Fibroblast of lung (primary cell): ENCODE results near the gene TRIM46. TPM values are rescaled to one million over a fixed set of nuclear protein-coding genes. Genes with fewer than 3 reads are reported as not detected.

Experiments
- DNase-seq, 2 donors: peaks; one replicate each; pipeline versions ENCODE4 v3.0.0 to v3.0.0-alpha.2; 2010; ENCODE audit warnings: low read depth in 2 of 2
- H2AFZ ChIP-seq: 2 replicates; pipeline ENCODE4 v1.5.1; 2012; ENCODE audit warnings: low read length, control low read depth, inconsistent platforms
- H3K27ac ChIP-seq: 2 replicates; pipeline ENCODE4 v1.5.1; 2011; ENCODE audit warnings: low read length, control low read depth; ENCODE audit not compliant: insufficient read depth
- H3K27me3 ChIP-seq: 2 replicates; pipeline ENCODE4 v1.5.1; 2011; ENCODE audit warnings: mild to moderate bottlenecking, low read length; ENCODE audit not compliant: control insufficient read depth, insufficient read depth
- H3K36me3 ChIP-seq: 2 replicates; pipeline ENCODE4 v1.5.1; 2011; ENCODE audit warnings: low read length; ENCODE audit not compliant: control insufficient read depth, insufficient read depth
- H3K4me1 ChIP-seq: 2 replicates; pipeline ENCODE4 v1.5.1; 2011; ENCODE audit warnings: low read length; ENCODE audit not compliant: control insufficient read depth, insufficient read depth; ENCODE audit errors: extremely low read depth
- H3K4me2 ChIP-seq: 2 replicates; pipeline ENCODE4 v1.5.1; 2011; ENCODE audit warnings: low read length, control low read depth; ENCODE audit not compliant: insufficient read depth; ENCODE audit errors: extremely low read depth
- H3K4me3 ChIP-seq, 4 experiments: fragments of 200-600 bp in 1 of 4; sonication (generic) in 1 of 4; replicated peaks in 1 of 4; 2 replicates each; pipeline ENCODE4 v1.5.1; 2011 to 2016; ENCODE audit warnings: low read length in 4 of 4, low read depth in 3 of 4, mild to moderate bottlenecking in 3 of 4, control low read depth in 2 of 4, inconsistent platforms in 1 of 4, mixed read lengths in 1 of 4; ENCODE audit not compliant: insufficient read depth in 1 of 4; ENCODE audit errors: control extremely low read depth in 1 of 4
- H3K79me2 ChIP-seq: 2 replicates; pipeline ENCODE4 v1.5.1; 2012; ENCODE audit warnings: mild to moderate bottlenecking, low read length, inconsistent platforms; ENCODE audit not compliant: control insufficient read depth, insufficient read depth
- H3K9ac ChIP-seq: 2 replicates; pipeline ENCODE4 v1.5.1; 2011; ENCODE audit warnings: mild to moderate bottlenecking, low read length, control low read depth; ENCODE audit not compliant: insufficient read depth
- H3K9me3 ChIP-seq: 2 replicates; pipeline ENCODE4 v1.5.1; 2012; ENCODE audit warnings: low read depth, low read length; ENCODE audit not compliant: control insufficient read depth, insufficient read depth
- H4K20me1 ChIP-seq: 2 replicates; pipeline ENCODE4 v1.5.1; 2011; ENCODE audit warnings: low read length; ENCODE audit not compliant: control insufficient read depth, insufficient read depth; ENCODE audit errors: extremely low read depth
- CTCF ChIP-seq, 2 donors: IDR thresholded peaks in 1 of 2; conservative IDR thresholded peaks in 1 of 2; 1 replicate in 1 of 2; 2 replicates in 1 of 2; pipeline ENCODE4 v1.5.1; 2011 to 2012; ENCODE audit warnings: low read length in 2 of 2, control low read depth in 1 of 2, inconsistent platforms in 1 of 2, low read depth in 1 of 2, mild to moderate bottlenecking in 1 of 2
- EZH2 ChIP-seq: IDR thresholded peaks from 2 replicates; pipeline ENCODE4 v1.5.1; 2012; ENCODE audit warnings: low read length, control low read depth, mild to moderate bottlenecking; ENCODE audit errors: missing control alignments
- polyA plus RNA-seq, 2 donors: library from polyadenylated mRNA; depleted of rRNA in 1 of 2; stranded (reverse) in 1 of 2; unstranded in 1 of 2; fragments of >200 nt; gene quantifications; 2 replicates each; pipeline ENCODE4 v1.2.1, GENCODE V29; 2011 to 2012; ENCODE audit warnings: missing spikeins in 1 of 2
- total RNA-seq: library from RNA; depleted of rRNA; stranded (reverse); fragments of >200 nt; gene quantifications from 2 replicates; pipeline ENCODE4 v1.2.1, GENCODE V29; 2014

The TRIM46 gene
- total and polyA plus RNA-seq, 2 donors (not counting 1 experiment from before 2014, with no cell fraction given) = 1.9 to 4.0 TPM

- H3K79me2 ChIP-seq = peaks cover 8% of the 10 kb centered on the region
- H3K27ac ChIP-seq = no peak overlapping the region
- H3K4me1 ChIP-seq = peaks cover 19% of the 10 kb centered on the region
- H3K9ac ChIP-seq = no peak overlapping the region
- no peaks in the 10 kb centered on the region for H4K20me1 ChIP-seq
- H3K36me3 ChIP-seq = peaks cover 26% of the 10 kb centered on the region
- DNase-seq = no peak
- no peak overlapping the region for H2AFZ ChIP-seq
- H3K4me2 ChIP-seq = no peak overlapping the region
- H3K4me3 ChIP-seq = no peak overlapping the region
- H3K9me3 ChIP-seq = no peaks in the 10 kb centered on the region
- TF ChIP-seq CTCF (conservative IDR thresholded peaks at IDR 0.05 in 1 of 2, IDR thresholded peaks at IDR 0.05 in 1 of 2; ENCODE audit: low read depth in 1 of 2, low read length in 2 of 2) = no peak
- no peak for TF ChIP-seq EZH2
- no peaks in the 10 kb centered on the region for H3K27me3 ChIP-seq
These were observed 23.4 kb downstream of the TRIM46 start for GRCh38 chr1:155196893-155197638.

- Histone ChIP-seq H3K27me3 (no peaks in the 10 kb centered on the region), H3K4me1 (peaks cover 18% of the 10 kb centered on the region), H3K4me3 (no peak overlapping the region), H2AFZ (no peak overlapping the region), H3K79me2 (peaks cover 8% of the 10 kb centered on the region), H3K4me2 (no peak overlapping the region), H3K9me3 (no peaks in the 10 kb centered on the region), H3K9ac (no peak overlapping the region), H3K36me3 (peaks cover 29% of the 10 kb centered on the region), H3K27ac (no peak overlapping the region), H4K20me1 (no peaks in the 10 kb centered on the region)
- no peak for DNase-seq
- TF ChIP-seq CTCF (conservative IDR thresholded peaks at IDR 0.05 in 1 of 2, IDR thresholded peaks at IDR 0.05 in 1 of 2; ENCODE audit: low read depth in 1 of 2, low read length in 2 of 2) = no peak
- no peak for TF ChIP-seq EZH2
These were observed 24.4 kb downstream of the TRIM46 start for GRCh38 chr1:155197901-155198546.

GRCh38 chr1:155198547-155198906 lies 24.9 kb downstream of the TRIM46 start:
- H4K20me1 ChIP-seq = no peaks in the 10 kb centered on the region
- peaks cover 17% of the 10 kb centered on the region for H3K4me1 ChIP-seq
- H3K9me3 ChIP-seq = no peaks in the 10 kb centered on the region
- no peak overlapping the region for H3K9ac ChIP-seq
- peaks cover 29% of the 10 kb centered on the region for H3K36me3 ChIP-seq
- DNase-seq = no peak
- H3K27ac ChIP-seq = no peak overlapping the region
- no peak overlapping the region for H3K4me3 ChIP-seq
- H3K79me2 ChIP-seq = peaks cover 8% of the 10 kb centered on the region
- TF ChIP-seq CTCF (conservative IDR thresholded peaks at IDR 0.05 in 1 of 2, IDR thresholded peaks at IDR 0.05 in 1 of 2; ENCODE audit: low read depth in 1 of 2, low read length in 2 of 2) (no peak), EZH2 (no peak)
- no peak overlapping the region for H3K4me2 ChIP-seq
- no peak overlapping the region for H2AFZ ChIP-seq
- H3K27me3 ChIP-seq = no peaks in the 10 kb centered on the region
